Hematopoietic multipotent progenitor cell treated with erythropoietin and hydrocortisone succinate and interleukin-3 and kit ligand, for 4 days (in vitro differentiated cells): ENCODE results near the gene GAGE12E.
"Not testable (repeated sequence)": the region's sequence is repeated elsewhere in the genome, so short reads cannot be mapped to it uniquely, and the experiment has no call there.

Source experiments
- DNase-seq: peaks from one replicate; pipeline ENCODE4 v3.0.0-alpha.2; 2015

The GAGE12E gene, protein sequence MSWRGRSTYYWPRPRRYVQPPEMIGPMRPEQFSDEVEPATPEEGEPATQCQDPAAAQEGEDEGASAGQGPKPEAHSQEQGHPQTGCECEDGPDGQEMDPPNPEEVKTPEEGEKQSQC

GRCh38 chrX:49550989-49551388, at the start of gene GAGE12E:
GAGE12E (plus strand) TSS chrX:49551289; CDS start chrX:49552444, 1,155 bp downstream.
- not testable (repeated sequence) for DNase-seq

DNA sequence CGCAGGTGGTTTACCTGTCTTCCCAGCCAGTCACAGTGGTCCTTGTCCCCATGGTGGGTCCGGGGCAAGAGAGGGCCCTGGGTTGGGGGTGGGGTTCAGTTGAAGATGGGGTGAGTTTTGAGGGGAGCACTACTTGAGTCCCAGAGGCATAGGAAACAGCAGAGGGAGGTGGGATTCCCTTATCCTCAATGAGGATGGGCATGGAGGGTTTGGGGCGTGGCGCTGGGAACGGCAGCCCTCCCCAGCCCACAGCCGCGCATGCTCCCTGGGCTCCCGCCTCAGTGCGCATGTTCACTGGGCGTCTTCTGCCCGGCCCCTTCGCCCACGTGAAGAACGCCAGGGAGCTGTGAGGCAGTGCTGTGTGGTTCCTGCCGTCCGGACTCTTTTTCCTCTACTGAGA, 19.2 kb upstream of the GAGE12E start, which contains the start of gene GAGE12C:
TSS of gene GAGE12C (plus strand) at position 301 of the 400 bp plus-strand sequence. CDS start 1,155 bp downstream, outside the sequence.
- DNase-seq, result not testable (repeated sequence)

GRCh38 chrX:49541433-49541832, 9.7 kb upstream of the GAGE12E start, which contains the start of gene GAGE12D:
GAGE12D (plus strand) TSS chrX:49541733; CDS start chrX:49542888, 1,155 bp downstream.
- DNase-seq, result not testable (repeated sequence)

- DNase-seq, result not testable (repeated sequence)
Observed at GRCh38 chrX:49560542-49560941, 9.5 kb downstream of the GAGE12E start, which contains the start of gene GAGE12F. GAGE12F (plus strand) TSS chrX:49560842; CDS start chrX:49561997, 1,155 bp downstream.

DNA sequence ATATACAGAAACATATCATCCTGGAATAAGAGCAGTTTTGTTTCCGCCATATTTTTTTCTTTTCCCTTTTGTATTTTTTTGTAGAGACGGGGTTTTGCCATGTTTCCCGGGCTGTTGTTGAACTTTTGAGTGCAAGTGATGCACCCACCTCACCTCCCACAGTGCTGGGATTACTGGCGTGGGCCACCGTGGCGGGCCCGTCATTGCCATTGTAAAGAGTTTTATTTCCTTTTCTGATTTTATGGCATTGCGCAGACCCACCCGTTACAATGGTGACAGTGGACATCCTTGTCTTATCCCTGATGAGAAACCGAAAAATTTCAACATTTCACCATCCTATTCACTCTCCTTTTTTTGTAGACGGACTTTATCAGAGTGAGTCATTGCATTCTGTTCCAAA, 17.6 kb downstream of the GAGE12E start:
- DNase-seq, result not testable (repeated sequence)

GRCh38 chrX:49569152-49569551, 18.1 kb downstream of the GAGE12E start:
- DNase-seq, result not testable (repeated sequence)

DNA sequence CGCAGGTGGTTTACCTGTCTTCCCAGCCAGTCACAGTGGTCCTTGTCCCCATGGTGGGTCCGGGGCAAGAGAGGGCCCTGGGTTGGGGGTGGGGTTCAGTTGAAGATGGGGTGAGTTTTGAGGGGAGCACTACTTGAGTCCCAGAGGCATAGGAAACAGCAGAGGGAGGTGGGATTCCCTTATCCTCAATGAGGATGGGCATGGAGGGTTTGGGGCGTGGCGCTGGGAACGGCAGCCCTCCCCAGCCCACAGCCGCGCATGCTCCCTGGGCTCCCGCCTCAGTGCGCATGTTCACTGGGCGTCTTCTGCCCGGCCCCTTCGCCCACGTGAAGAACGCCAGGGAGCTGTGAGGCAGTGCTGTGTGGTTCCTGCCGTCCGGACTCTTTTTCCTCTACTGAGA, 19.0 kb downstream of the GAGE12E start, which contains the start of gene GAGE12G:
TSS of gene GAGE12G (plus strand) at position 301 of the 400 bp plus-strand sequence. CDS start 1,155 bp downstream, outside the sequence.
- not testable (repeated sequence) for DNase-seq

- not testable (repeated sequence) for DNase-seq
Observed at GRCh38 chrX:49579649-49580048, 28.6 kb downstream of the GAGE12E start, which contains the start of gene GAGE12H. GAGE12H (plus strand) TSS chrX:49579949; CDS start chrX:49581104, 1,155 bp downstream.

GRCh38 chrX:49589196-49589595, 38.1 kb downstream of the GAGE12E start, which contains the start of gene GAGE2A:
GAGE2A (plus strand) TSS chrX:49589496; CDS start chrX:49590651, 1,155 bp downstream.
- DNase-seq, result not testable (repeated sequence)

DNA sequence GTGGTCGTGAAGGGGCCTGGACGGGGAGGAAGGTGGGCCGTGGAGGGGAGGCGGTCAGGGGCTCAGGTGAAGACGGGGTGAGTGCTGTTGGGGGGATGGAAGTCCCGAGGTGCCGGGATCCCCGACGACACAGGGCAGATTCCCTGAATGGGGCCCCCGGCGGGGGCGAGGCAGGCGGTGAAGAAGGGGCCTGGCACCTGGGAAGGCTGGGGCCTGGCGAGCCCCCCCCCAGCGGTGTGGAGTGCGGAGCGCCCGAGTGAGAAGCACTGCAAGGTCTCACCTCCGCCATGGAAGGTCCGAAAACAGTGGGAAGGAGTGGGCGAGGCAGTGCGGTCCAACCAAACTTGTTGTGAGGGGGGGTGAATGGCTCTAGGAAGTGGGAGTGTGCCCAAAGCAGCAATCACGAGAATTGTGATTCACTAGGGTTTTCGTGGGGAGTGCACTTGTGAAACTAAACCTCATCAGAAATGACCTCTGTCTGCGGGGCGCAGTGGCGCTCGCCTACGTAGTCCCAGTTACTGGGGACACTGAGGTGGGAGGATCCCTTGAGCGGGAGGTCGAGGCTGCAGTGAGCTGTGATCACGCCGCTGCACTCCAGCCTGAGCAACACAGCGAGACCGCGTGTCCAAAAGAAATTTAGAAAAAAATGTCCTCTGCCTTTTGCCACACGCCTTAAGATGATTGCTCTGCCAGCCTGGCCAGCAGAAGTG, 38.8 kb downstream of the GAGE12E start:
- not testable (repeated sequence) for DNase-seq

DNA sequence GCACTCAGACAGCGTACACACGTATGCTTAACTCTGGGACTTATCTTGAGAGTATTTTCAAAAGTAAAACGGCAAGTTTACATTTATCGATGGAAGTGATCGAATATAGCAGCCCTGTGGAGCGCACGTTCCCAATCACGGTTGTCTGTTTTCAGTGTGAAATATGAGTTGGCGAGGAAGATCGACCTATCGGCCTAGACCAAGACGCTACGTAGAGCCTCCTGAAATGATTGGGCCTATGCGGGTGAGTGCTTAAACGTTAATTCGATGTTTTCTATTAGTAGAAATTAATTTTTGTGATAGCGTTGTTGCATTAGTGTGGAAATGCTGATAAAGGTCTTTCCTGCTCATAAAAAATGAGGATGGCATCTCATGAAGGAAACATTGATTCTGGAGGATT, 39.4 kb downstream of the GAGE12E start:
- DNase-seq, result not testable (repeated sequence)

- not testable (repeated sequence) for DNase-seq
Observed at GRCh38 chrX:49598720-49599119, 47.6 kb downstream of the GAGE12E start, which contains the start of gene GAGE1. GAGE1 (plus strand) TSS chrX:49599020; CDS start chrX:49600175, 1,155 bp downstream.
